Upper lobe of left lung (tissue), 6 donors: ENCODE measurements around the gene CCDC127. TPM values are rescaled to one million over a fixed set of nuclear protein-coding genes. Genes with fewer than 3 reads are reported as not detected.

ENCODE experiments used
- ATAC-seq, 2 donors: fragments of 200-7000 bp; cut with Tn5 transposase; one replicate each; pipeline ENCODE4 v1.9.1; 2022; ENCODE audit warnings: mild to moderate bottlenecking in 2 of 2, moderate library complexity in 2 of 2; ENCODE audit not compliant: low FRiP score in 2 of 2
- DNase-seq, 2 donors: peaks; one replicate each; pipeline ENCODE4 v3.0.0-alpha.2; 2019 to 2020
- H3K27ac ChIP-seq, 4 donors: fragments of 200-600 bp; sonication (generic); one replicate each; pipeline ENCODE4 v1.5.1; 2016 to 2019
- H3K27me3 ChIP-seq, 4 donors: fragments of 200-600 bp; sonication (generic); one replicate each; pipeline ENCODE4 v1.5.1; 2017 to 2019
- H3K36me3 ChIP-seq, 4 donors: fragments of 200-600 bp; sonication (generic); one replicate each; pipeline ENCODE4 v1.5.1; 2016 to 2019
- H3K4me1 ChIP-seq, 4 donors: fragments of 200-600 bp; sonication (generic); one replicate each; pipeline ENCODE4 v1.5.1; 2018 to 2019
- H3K4me3 ChIP-seq, 4 donors: fragments of 200-600 bp; sonication (generic); one replicate each; pipeline ENCODE4 v1.5.1; 2017 to 2019; ENCODE audit warnings: mild to moderate bottlenecking in 2 of 4, moderate library complexity in 1 of 4
- H3K9me3 ChIP-seq, 4 donors: fragments of 200-600 bp; sonication (generic); one replicate each; pipeline ENCODE4 v1.5.1; 2018 to 2019
- CTCF ChIP-seq, 6 experiments: fragments of 450-650 bp in 4 of 6; fragments of 200-600 bp in 2 of 6; sonication (generic) in 2 of 6; IDR thresholded peaks; one replicate each; pipeline ENCODE4 v1.5.1; 2016 to 2019; ENCODE audit warnings: antibody characterized with exemption in 6 of 6
- EP300 ChIP-seq, 4 donors: sonication (generic); formaldehyde crosslinking; IDR thresholded peaks; one replicate each; pipeline ENCODE4 v1.5.1; 2017; ENCODE audit warnings: antibody characterized with exemption in 4 of 4, control low read depth in 2 of 4
- POLR2A ChIP-seq, 4 donors: fragments of 450-650 bp; IDR thresholded peaks; one replicate each; pipeline ENCODE4 v1.5.1; 2016 to 2017; ENCODE audit warnings: antibody characterized with exemption in 4 of 4, mild to moderate bottlenecking in 2 of 4
- POLR2AphosphoS5 ChIP-seq, 2 donors: sonication (generic); formaldehyde crosslinking; IDR thresholded peaks; one replicate each; pipeline ENCODE4 v1.5.1; 2017; ENCODE audit warnings: antibody characterized with exemption in 2 of 2
- WGBS, 2 donors: methylation state at CpG; one replicate each; pipeline ENCODE4 v1.1.5; 2017 to 2018; 5-methylcytosine and 5-hydroxymethylcytosine counted together
- total RNA-seq, 6 donors: library from RNA; depleted of rRNA in 4 of 6; stranded (reverse); fragments of >200 nt in 4 of 6; gene quantifications; one replicate each; pipeline versions ENCODE4 v1.1.0 to v1.2.1, GENCODE V29; 2016 to 2021
- donor health status: DM: no; HTN: no; CAD: no; lungs with moderate emphysema.
- donor health status: DM: no; HTN: yes; CAD: no; lungs with severe emphysema.

Gene CCDC127
- total RNA-seq, 6 donors from 2014 or later, result 3.1 to 8.5 (median 4.8) TPM

GRCh38 chr5:170971-171800, 46.8 kb downstream of the CCDC127 start:
- TF ChIP-seq POLR2AphosphoS5 (IDR thresholded peaks at IDR 0.05), result no peak
- no peak for TF ChIP-seq POLR2A (IDR thresholded peaks at IDR 0.05)
- no peak for TF ChIP-seq EP300 (IDR thresholded peaks at IDR 0.05)
- no peak for TF ChIP-seq CTCF (IDR thresholded peaks at IDR 0.05)
- Histone ChIP-seq H3K27ac (no peak overlapping the region), H3K4me3 (no peak overlapping the region), H3K27me3 (no peaks in the 10 kb centered on the region), H3K4me1 (peaks cover 0 to 15% (median 4%) of the 10 kb centered on the region in 4 donors), H3K9me3 (no peaks in the 10 kb centered on the region), H3K36me3 (no peaks in the 10 kb centered on the region)
- peak in 1 of 2 donors; percentile 18 for DNase-seq
- WGBS, 2 donors, result 87% methylated on average over 25 to 37 of the region's 37 CpGs
- no peak for ATAC-seq

GRCh38 chr5:169728-170094, 48.2 kb downstream of the CCDC127 start:
- H3K36me3 ChIP-seq, result no peaks in the 10 kb centered on the region
- no peak overlapping the region for H3K27ac ChIP-seq
- peaks cover 0 to 15% (median 4%) of the 10 kb centered on the region in 4 donors for H3K4me1 ChIP-seq
- H3K4me3 ChIP-seq, result no peak overlapping the region
- H3K9me3 ChIP-seq, result no peaks in the 10 kb centered on the region
- DNase-seq (no peak), ATAC-seq (no peak)
- WGBS, 2 donors, result 70 to 73% methylated on average over 6 to 12 of the region's 12 CpGs
- no peaks in the 10 kb centered on the region for H3K27me3 ChIP-seq
- no peak for TF ChIP-seq POLR2AphosphoS5 (IDR thresholded peaks at IDR 0.05)
- no peak for TF ChIP-seq POLR2A (IDR thresholded peaks at IDR 0.05)
- no peak for TF ChIP-seq CTCF (IDR thresholded peaks at IDR 0.05)
- TF ChIP-seq EP300 (IDR thresholded peaks at IDR 0.05), result no peak

GRCh38 chr5:169071-169727, 48.8 kb downstream of the CCDC127 start:
- ATAC-seq (peak; percentile 47 to 48), DNase-seq (peak; percentile 20 to 91)
- no peak overlapping the region for H3K4me3 ChIP-seq
- 60 to 66% methylated on average over 26 to 32 of the region's 32 CpGs for WGBS, 2 donors
- H3K4me1 ChIP-seq, result peaks cover 0 to 15% (median 4%) of the 10 kb centered on the region in 4 donors
- no peak for TF ChIP-seq POLR2A (IDR thresholded peaks at IDR 0.05)
- TF ChIP-seq EP300 (IDR thresholded peaks at IDR 0.05), result no peak
- TF ChIP-seq CTCF (IDR thresholded peaks at IDR 0.05), result no peak
- no peak for TF ChIP-seq POLR2AphosphoS5 (IDR thresholded peaks at IDR 0.05)
- H3K36me3 ChIP-seq, result no peaks in the 10 kb centered on the region
- no peak overlapping the region for H3K27ac ChIP-seq
- H3K9me3 ChIP-seq, result no peaks in the 10 kb centered on the region
- H3K27me3 ChIP-seq, result no peaks in the 10 kb centered on the region

GRCh38 chr5:167982-168660, 49.8 kb downstream of the CCDC127 start:
- no peak overlapping the region for H3K4me3 ChIP-seq
- DNase-seq (peak in 1 of 2 donors; percentile 11), ATAC-seq (peak; percentile 30 to 31)
- no peaks in the 10 kb centered on the region for H3K36me3 ChIP-seq
- 68 to 80% methylated on average over 8 to 18 of the region's 18 CpGs for WGBS, 2 donors
- no peaks in the 10 kb centered on the region for H3K27me3 ChIP-seq
- H3K27ac ChIP-seq, result no peak overlapping the region
- TF ChIP-seq CTCF (IDR thresholded peaks at IDR 0.05) (no peak), POLR2AphosphoS5 (IDR thresholded peaks at IDR 0.05) (no peak), POLR2A (IDR thresholded peaks at IDR 0.05) (no peak), EP300 (IDR thresholded peaks at IDR 0.05) (no peak)
- peaks cover 0 to 15% (median 4%) of the 10 kb centered on the region in 4 donors for H3K4me1 ChIP-seq
- no peaks in the 10 kb centered on the region for H3K9me3 ChIP-seq
